Measurements from ENCODE around the gene CDH23.
"Not testable (repeated sequence)": the region's sequence is repeated elsewhere in the genome, so short reads cannot be mapped to it uniquely, and the experiment has no call there.

Gene CDH23

GRCh38 chr10:71357792-71358265 is 38.9 kb upstream of the CDH23 start:
- Histone ChIP-seq H3K27me3 (ENCODE audit: control insufficient read depth in 5 of 5, insufficient read depth in 4 of 5, low read length in 5 of 5) (no peaks in the 10 kb centered on the region), H3K9ac (ENCODE audit: low read length in 5 of 5) (no peak overlapping the region), H3K9me3 (ENCODE audit: control insufficient read depth in 5 of 5, low read length in 5 of 5) (no peaks in the 10 kb centered on the region), H3K36me3 (ENCODE audit: control insufficient read depth in 5 of 5, insufficient read depth in 5 of 5, low read length in 5 of 5) (peaks cover 5 to 53% (median 25%) of the 10 kb centered on the region in 5 donors), H3K4me3 (ENCODE audit: low read depth in 1 of 5, low read length in 5 of 5) (no peak overlapping the region), H3K4me1 (ENCODE audit: control insufficient read depth in 5 of 5, insufficient read depth in 5 of 5, low read length in 5 of 5) (peaks cover 0 to 23% (median 13%) of the 10 kb centered on the region in 5 donors), H3K27ac (ENCODE audit: low read depth, low read length) (no peak overlapping the region)

- Histone ChIP-seq H3K27ac (ENCODE audit: low read depth, low read length) (no peak overlapping the region), H3K36me3 (ENCODE audit: control insufficient read depth in 5 of 5, insufficient read depth in 5 of 5, low read length in 5 of 5) (peaks cover 5 to 52% (median 26%) of the 10 kb centered on the region in 5 donors), H3K9ac (ENCODE audit: low read length in 5 of 5) (peak overlapping the region in 1 of 5 donors; percentile 30)
These were observed 38.4 kb upstream of the CDH23 start for GRCh38 chr10:71358277-71358676.

GRCh38 chr10:71358906-71359305 is 37.8 kb upstream of the CDH23 start:
- H3K4me3 ChIP-seq (ENCODE audit: low read depth in 1 of 5, low read length in 5 of 5); H3K9me3 ChIP-seq (ENCODE audit: control insufficient read depth in 5 of 5, low read length in 5 of 5); H3K9ac ChIP-seq (ENCODE audit: low read length in 5 of 5); H3K27me3 ChIP-seq (ENCODE audit: control insufficient read depth in 5 of 5, insufficient read depth in 4 of 5, low read length in 5 of 5): not testable (repeated sequence)
- Histone ChIP-seq H3K36me3 (ENCODE audit: control insufficient read depth in 5 of 5, insufficient read depth in 5 of 5, low read length in 5 of 5) (peaks cover 5 to 52% (median 26%) of the 10 kb centered on the region in 5 donors), H3K27ac (ENCODE audit: low read depth, low read length) (peak overlapping the region; percentile 21), H3K4me1 (ENCODE audit: control insufficient read depth in 5 of 5, insufficient read depth in 5 of 5, low read length in 5 of 5) (peaks cover 0 to 23% (median 13%) of the 10 kb centered on the region in 5 donors)

More at GRCh38 chr10:71358277-71358676, 38.4 kb upstream of the CDH23 start:
- no peak overlapping the region for H3K4me3 ChIP-seq (ENCODE audit: low read depth in 1 of 5, low read length in 5 of 5)
- H3K4me1 ChIP-seq (ENCODE audit: control insufficient read depth in 5 of 5, insufficient read depth in 5 of 5, low read length in 5 of 5): peaks cover 0 to 23% (median 13%) of the 10 kb centered on the region in 5 donors
- no peaks in the 10 kb centered on the region for H3K27me3 ChIP-seq (ENCODE audit: control insufficient read depth in 5 of 5, insufficient read depth in 4 of 5, low read length in 5 of 5)
- no peaks in the 10 kb centered on the region for H3K9me3 ChIP-seq (ENCODE audit: control insufficient read depth in 5 of 5, low read length in 5 of 5)

GRCh38 chr10:71359364-71360046 is 37.2 kb upstream of the CDH23 start:
- Histone ChIP-seq H3K27me3 (ENCODE audit: control insufficient read depth in 5 of 5, insufficient read depth in 4 of 5, low read length in 5 of 5) (no peaks in the 10 kb centered on the region), H3K27ac (ENCODE audit: low read depth, low read length) (peak overlapping the region; percentile 21), H3K36me3 (ENCODE audit: control insufficient read depth in 5 of 5, insufficient read depth in 5 of 5, low read length in 5 of 5) (peaks cover 5 to 51% (median 26%) of the 10 kb centered on the region in 5 donors), H3K4me1 (ENCODE audit: control insufficient read depth in 5 of 5, insufficient read depth in 5 of 5, low read length in 5 of 5) (peaks cover 0 to 23% (median 13%) of the 10 kb centered on the region in 5 donors), H3K9ac (ENCODE audit: low read length in 5 of 5) (no peak overlapping the region), H3K9me3 (ENCODE audit: control insufficient read depth in 5 of 5, low read length in 5 of 5) (no peaks in the 10 kb centered on the region), H3K4me3 (ENCODE audit: low read depth in 1 of 5, low read length in 5 of 5) (peak overlapping the region in 1 of 5 donors; percentile 36)

GRCh38 chr10:71360735-71361134 is 36.0 kb upstream of the CDH23 start:
- no peaks in the 10 kb centered on the region for H3K9me3 ChIP-seq (ENCODE audit: control insufficient read depth in 5 of 5, low read length in 5 of 5)
- H3K27ac ChIP-seq (ENCODE audit: low read depth, low read length): no peak overlapping the region
- no peak overlapping the region for H3K4me3 ChIP-seq (ENCODE audit: low read depth in 1 of 5, low read length in 5 of 5)
- H3K36me3 ChIP-seq (ENCODE audit: control insufficient read depth in 5 of 5, insufficient read depth in 5 of 5, low read length in 5 of 5): peaks cover 5 to 46% (median 23%) of the 10 kb centered on the region in 5 donors
- H3K9ac ChIP-seq (ENCODE audit: low read length in 5 of 5): no peak overlapping the region
- H3K27me3 ChIP-seq (ENCODE audit: control insufficient read depth in 5 of 5, insufficient read depth in 4 of 5, low read length in 5 of 5): no peaks in the 10 kb centered on the region
- H3K4me1 ChIP-seq (ENCODE audit: control insufficient read depth in 5 of 5, insufficient read depth in 5 of 5, low read length in 5 of 5): peaks cover 0 to 23% (median 13%) of the 10 kb centered on the region in 5 donors

GRCh38 chr10:71361581-71361980 is 35.1 kb upstream of the CDH23 start:
- Histone ChIP-seq H3K36me3 (ENCODE audit: control insufficient read depth in 5 of 5, insufficient read depth in 5 of 5, low read length in 5 of 5) (peaks cover 5 to 38% (median 17%) of the 10 kb centered on the region in 5 donors), H3K4me1 (ENCODE audit: control insufficient read depth in 5 of 5, insufficient read depth in 5 of 5, low read length in 5 of 5) (peaks cover 0 to 23% (median 13%) of the 10 kb centered on the region in 5 donors), H3K27ac (ENCODE audit: low read depth, low read length) (no peak overlapping the region), H3K4me3 (ENCODE audit: low read depth in 1 of 5, low read length in 5 of 5) (no peak overlapping the region), H3K9ac (ENCODE audit: low read length in 5 of 5) (no peak overlapping the region), H3K9me3 (ENCODE audit: control insufficient read depth in 5 of 5, low read length in 5 of 5) (no peaks in the 10 kb centered on the region), H3K27me3 (ENCODE audit: control insufficient read depth in 5 of 5, insufficient read depth in 4 of 5, low read length in 5 of 5) (no peaks in the 10 kb centered on the region)

- peaks cover 0 to 29% (median 13%) of the 10 kb centered on the region in 5 donors for H3K4me1 ChIP-seq (ENCODE audit: control insufficient read depth in 5 of 5, insufficient read depth in 5 of 5, low read length in 5 of 5)
- H3K27ac ChIP-seq (ENCODE audit: low read depth, low read length): no peak overlapping the region
- H3K9ac ChIP-seq (ENCODE audit: low read length in 5 of 5): no peak overlapping the region
- no peaks in the 10 kb centered on the region for H3K9me3 ChIP-seq (ENCODE audit: control insufficient read depth in 5 of 5, low read length in 5 of 5)
- no peaks in the 10 kb centered on the region for H3K27me3 ChIP-seq (ENCODE audit: control insufficient read depth in 5 of 5, insufficient read depth in 4 of 5, low read length in 5 of 5)
- H3K36me3 ChIP-seq (ENCODE audit: control insufficient read depth in 5 of 5, insufficient read depth in 5 of 5, low read length in 5 of 5): peaks cover 5 to 37% (median 14%) of the 10 kb centered on the region in 5 donors
- H3K4me3 ChIP-seq (ENCODE audit: low read depth in 1 of 5, low read length in 5 of 5): no peak overlapping the region
These were observed 34.6 kb upstream of the CDH23 start for GRCh38 chr10:71362141-71362540.

GRCh38 chr10:71363936-71364335 is 32.8 kb upstream of the CDH23 start:
- Histone ChIP-seq H3K36me3 (ENCODE audit: control insufficient read depth in 5 of 5, insufficient read depth in 5 of 5, low read length in 5 of 5) (peaks cover 5 to 22% (median 14%) of the 10 kb centered on the region in 5 donors), H3K4me1 (ENCODE audit: control insufficient read depth in 5 of 5, insufficient read depth in 5 of 5, low read length in 5 of 5) (peaks cover 0 to 24% (median 10%) of the 10 kb centered on the region in 5 donors), H3K9ac (ENCODE audit: low read length in 5 of 5) (no peak overlapping the region), H3K4me3 (ENCODE audit: low read depth in 1 of 5, low read length in 5 of 5) (no peak overlapping the region), H3K9me3 (ENCODE audit: control insufficient read depth in 5 of 5, low read length in 5 of 5) (no peaks in the 10 kb centered on the region), H3K27ac (ENCODE audit: low read depth, low read length) (no peak overlapping the region), H3K27me3 (ENCODE audit: control insufficient read depth in 5 of 5, insufficient read depth in 4 of 5, low read length in 5 of 5) (no peaks in the 10 kb centered on the region)

- Histone ChIP-seq H3K4me1 (ENCODE audit: control insufficient read depth in 5 of 5, insufficient read depth in 5 of 5, low read length in 5 of 5) (peaks cover 0 to 29% (median 8%) of the 10 kb centered on the region in 5 donors), H3K4me3 (ENCODE audit: low read depth in 1 of 5, low read length in 5 of 5) (no peak overlapping the region), H3K27ac (ENCODE audit: low read depth, low read length) (no peak overlapping the region), H3K27me3 (ENCODE audit: control insufficient read depth in 5 of 5, insufficient read depth in 4 of 5, low read length in 5 of 5) (no peaks in the 10 kb centered on the region), H3K9me3 (ENCODE audit: control insufficient read depth in 5 of 5, low read length in 5 of 5) (no peaks in the 10 kb centered on the region), H3K36me3 (ENCODE audit: control insufficient read depth in 5 of 5, insufficient read depth in 5 of 5, low read length in 5 of 5) (peaks cover 5 to 22% (median 14%) of the 10 kb centered on the region in 5 donors), H3K9ac (ENCODE audit: low read length in 5 of 5) (no peak overlapping the region)
These were observed 31.4 kb upstream of the CDH23 start for GRCh38 chr10:71365366-71365765.

- no peak overlapping the region for H3K27ac ChIP-seq (ENCODE audit: low read depth, low read length)
These were observed 30.0 kb upstream of the CDH23 start for GRCh38 chr10:71366690-71367089.

More at GRCh38 chr10:71366690-71367089, 30.0 kb upstream of the CDH23 start:
- peaks cover 0 to 1% (median 0%) of the 10 kb centered on the region in 5 donors for H3K27me3 ChIP-seq (ENCODE audit: control insufficient read depth in 5 of 5, insufficient read depth in 4 of 5, low read length in 5 of 5)
- H3K9me3 ChIP-seq (ENCODE audit: control insufficient read depth in 5 of 5, low read length in 5 of 5): no peaks in the 10 kb centered on the region
- no peak overlapping the region for H3K9ac ChIP-seq (ENCODE audit: low read length in 5 of 5)
- H3K4me3 ChIP-seq (ENCODE audit: low read depth in 1 of 5, low read length in 5 of 5): no peak overlapping the region
- H3K4me1 ChIP-seq (ENCODE audit: control insufficient read depth in 5 of 5, insufficient read depth in 5 of 5, low read length in 5 of 5): peaks cover 0 to 36% (median 8%) of the 10 kb centered on the region in 5 donors
- peaks cover 0 to 19% (median 14%) of the 10 kb centered on the region in 5 donors for H3K36me3 ChIP-seq (ENCODE audit: control insufficient read depth in 5 of 5, insufficient read depth in 5 of 5, low read length in 5 of 5)

Measured in subcutaneous abdominal adipose tissue (tissue), 5 donors.